GM12872 (cell line): Measurements from ENCODE around the gene TEX9.

Experiments used
- TF ChIP-seq, protein P1 (sequence below): IDR thresholded peaks from 3 replicates; pipeline ENCODE4 v1.5.1; 2011; ENCODE audit warnings: low read depth, mild to moderate bottlenecking, low read length, moderate library complexity; ENCODE audit not compliant: insufficient read depth

TEX9 gene

DNA sequence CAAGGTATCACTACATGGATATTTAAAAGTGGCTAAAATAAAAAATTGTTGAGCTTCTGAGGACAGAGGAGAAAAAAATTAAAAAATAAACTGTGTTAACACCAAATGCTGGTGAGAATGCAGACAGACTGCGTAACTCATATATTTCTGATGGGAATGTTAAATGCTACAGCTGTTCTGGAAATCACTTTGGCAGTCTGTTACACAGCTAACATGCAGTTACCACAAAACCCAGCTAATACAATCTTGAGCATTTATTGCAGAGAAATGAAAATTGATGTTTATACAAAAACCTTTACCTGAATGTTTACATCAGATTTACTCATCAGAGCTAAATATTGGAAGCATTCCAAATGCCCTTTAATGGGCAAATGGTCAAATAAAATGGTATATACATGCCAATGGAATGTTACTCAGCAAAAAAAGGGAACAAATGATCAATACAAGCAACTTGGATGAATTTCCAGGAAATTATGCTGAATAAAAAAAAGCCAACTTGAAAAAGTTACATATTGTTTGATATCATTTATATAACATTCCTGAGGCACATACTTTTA lies 75.1 kb downstream of the TEX9 start:
- TF ChIP-seq, protein P1, sequence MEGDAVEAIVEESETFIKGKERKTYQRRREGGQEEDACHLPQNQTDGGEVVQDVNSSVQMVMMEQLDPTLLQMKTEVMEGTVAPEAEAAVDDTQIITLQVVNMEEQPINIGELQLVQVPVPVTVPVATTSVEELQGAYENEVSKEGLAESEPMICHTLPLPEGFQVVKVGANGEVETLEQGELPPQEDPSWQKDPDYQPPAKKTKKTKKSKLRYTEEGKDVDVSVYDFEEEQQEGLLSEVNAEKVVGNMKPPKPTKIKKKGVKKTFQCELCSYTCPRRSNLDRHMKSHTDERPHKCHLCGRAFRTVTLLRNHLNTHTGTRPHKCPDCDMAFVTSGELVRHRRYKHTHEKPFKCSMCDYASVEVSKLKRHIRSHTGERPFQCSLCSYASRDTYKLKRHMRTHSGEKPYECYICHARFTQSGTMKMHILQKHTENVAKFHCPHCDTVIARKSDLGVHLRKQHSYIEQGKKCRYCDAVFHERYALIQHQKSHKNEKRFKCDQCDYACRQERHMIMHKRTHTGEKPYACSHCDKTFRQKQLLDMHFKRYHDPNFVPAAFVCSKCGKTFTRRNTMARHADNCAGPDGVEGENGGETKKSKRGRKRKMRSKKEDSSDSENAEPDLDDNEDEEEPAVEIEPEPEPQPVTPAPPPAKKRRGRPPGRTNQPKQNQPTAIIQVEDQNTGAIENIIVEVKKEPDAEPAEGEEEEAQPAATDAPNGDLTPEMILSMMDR, result no peak

DNA sequence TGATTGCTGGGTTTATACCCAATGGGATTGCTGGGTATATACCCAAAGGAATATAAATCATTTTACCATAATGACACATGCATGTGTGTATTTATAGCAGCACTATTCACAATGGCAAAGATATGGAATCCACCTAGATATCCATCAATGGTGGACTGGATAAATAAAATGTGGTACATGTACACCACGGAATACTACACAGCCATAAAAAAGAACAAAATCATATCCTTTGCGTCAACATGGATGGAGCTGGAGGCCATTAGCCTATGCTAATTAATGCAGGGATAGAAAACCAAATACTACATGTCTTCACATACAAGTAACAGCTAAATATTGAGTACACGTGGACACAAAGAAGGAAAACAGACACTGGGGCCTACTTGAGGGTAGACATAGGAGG lies 77.1 kb downstream of the TEX9 start:
- TF ChIP-seq, protein P1, result no peak

DNA sequence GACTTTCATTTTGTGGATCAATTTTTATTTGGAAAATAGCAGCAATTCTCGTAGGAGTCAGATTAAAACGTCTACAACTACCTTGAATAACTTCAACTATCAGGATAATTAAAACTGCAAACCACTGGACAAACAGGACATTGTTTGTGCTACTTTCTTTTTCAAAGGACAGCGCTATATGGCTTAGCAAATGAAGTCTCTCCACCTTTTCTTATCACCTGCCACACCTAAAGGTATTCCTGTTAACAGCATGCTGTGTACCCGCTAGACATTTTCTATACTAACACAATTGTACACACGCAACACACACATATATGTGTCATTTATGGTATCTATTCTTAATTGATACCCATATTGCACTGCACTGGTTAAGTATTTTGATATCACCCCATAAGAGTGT lies 80.5 kb downstream of the TEX9 start:
- TF ChIP-seq, protein P1, result no peak

DNA sequence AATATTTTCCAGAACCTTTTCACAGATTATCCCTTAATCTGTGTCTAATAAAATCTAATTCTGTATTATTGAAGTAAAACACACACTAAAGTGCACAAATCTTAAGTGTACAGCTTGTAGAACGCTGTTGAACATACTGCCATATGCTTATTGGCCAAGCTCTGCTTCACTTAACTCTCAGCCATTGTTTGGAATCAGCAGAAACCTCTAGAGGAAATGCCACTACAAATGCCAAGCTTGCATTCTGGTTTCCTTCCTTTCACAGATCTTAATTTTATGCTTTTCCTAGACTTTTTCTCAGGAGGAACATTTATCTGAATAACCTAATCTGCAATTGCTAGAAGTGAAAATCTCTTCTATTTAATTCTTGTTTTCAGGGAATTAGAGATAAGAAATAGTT lies 89.6 kb downstream of the TEX9 start:
- TF ChIP-seq, protein P1, result no peak

DNA sequence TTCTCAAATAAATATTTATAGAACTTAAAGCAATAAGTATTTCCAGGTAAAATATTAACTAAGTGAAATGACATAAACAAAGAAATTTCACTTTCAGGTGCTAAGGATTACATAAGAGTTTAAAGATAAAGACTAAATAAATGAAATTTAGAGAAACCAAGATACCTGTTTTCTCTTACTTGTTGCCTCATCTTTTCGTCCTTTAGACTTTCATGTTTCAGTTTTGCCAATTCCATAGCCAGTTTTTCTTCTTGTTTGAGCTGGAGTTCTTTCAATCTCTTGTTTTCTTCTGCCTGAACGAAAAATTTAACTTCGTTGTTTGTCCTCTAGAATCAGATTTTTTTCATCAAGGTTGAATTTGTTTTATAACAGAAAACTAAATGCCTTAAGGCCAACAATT lies 91.0 kb downstream of the TEX9 start:
- TF ChIP-seq, protein P1, result no peak

DNA sequence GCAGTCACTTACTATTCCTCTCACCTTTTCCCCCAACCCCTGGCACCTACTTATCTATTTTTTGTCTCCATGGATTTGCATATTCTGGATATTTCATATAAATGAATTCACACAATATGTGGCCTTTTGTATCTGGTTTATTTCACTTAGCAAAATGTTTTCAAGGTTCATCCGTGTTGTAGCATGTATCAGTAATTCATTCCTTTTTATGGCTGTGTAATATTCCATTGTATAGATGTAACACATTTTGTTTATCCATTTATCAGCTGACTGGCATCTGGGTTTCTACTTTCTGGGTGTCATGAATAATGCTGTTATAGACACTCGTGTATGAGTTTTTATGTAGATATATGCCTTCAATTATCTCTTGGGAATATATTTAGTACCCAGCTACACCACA lies 93.9 kb downstream of the TEX9 start:
- TF ChIP-seq, protein P1, result no peak

DNA sequence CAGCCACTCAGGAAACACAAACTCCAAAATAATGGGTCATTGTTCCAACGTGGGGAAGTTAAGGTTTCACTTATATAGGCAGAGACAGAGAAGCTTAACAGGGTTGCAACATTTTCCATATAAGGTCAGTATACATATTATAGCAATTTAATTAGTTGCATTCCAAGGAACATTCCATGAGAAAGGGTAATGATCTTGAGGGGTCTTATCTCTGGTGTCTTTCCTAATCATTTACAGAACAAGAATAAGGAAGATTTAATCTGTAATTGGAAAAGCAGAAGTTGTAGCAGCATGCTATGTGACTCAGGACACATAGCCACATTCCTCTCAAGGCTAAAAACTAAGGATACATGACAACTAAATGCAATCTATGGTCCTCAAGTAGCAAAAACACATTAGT lies 94.8 kb downstream of the TEX9 start:
- TF ChIP-seq, protein P1, result no peak
